Hepatocyte (in vitro differentiated cells): Measurements from ENCODE around the gene GH2. TPM values are rescaled to one million over a fixed set of nuclear protein-coding genes. Genes with fewer than 3 reads are reported as not detected.
"Not testable (repeated sequence)": the region's sequence is repeated elsewhere in the genome, so short reads cannot be mapped to it uniquely, and the experiment has no call there.

Experiments
- DNase-seq: peaks from one replicate; pipeline ENCODE4 v3.0.0-alpha.2; 2016; ENCODE audit warnings: low spot score
- H2AFZ ChIP-seq: fragments of 200-600 bp; sonication (generic); 2 replicates; pipeline ENCODE4 v1.6.0; 2016; ENCODE audit warnings: antibody characterized with exemption, mild to moderate bottlenecking
- H3K27ac ChIP-seq: fragments of 200-600 bp; sonication (generic); 2 replicates; pipeline ENCODE4 v1.5.1; 2016; ENCODE audit warnings: mild to moderate bottlenecking
- H3K27me3 ChIP-seq: fragments of 200-600 bp; sonication (generic); 2 replicates; pipeline ENCODE4 v1.6.1; 2016
- H3K36me3 ChIP-seq: fragments of 200-600 bp; sonication (generic); replicated peaks from 2 replicates; pipeline ENCODE4 v1.5.1; 2016; ENCODE audit warnings: low read depth; ENCODE audit not compliant: insufficient read depth
- H3K4me1 ChIP-seq: fragments of 200-600 bp; sonication (generic); 2 replicates; pipeline ENCODE4 v1.5.1; 2016; ENCODE audit warnings: mild to moderate bottlenecking, moderate library complexity; ENCODE audit not compliant: insufficient read depth
- H3K4me2 ChIP-seq: fragments of 200-600 bp; sonication (generic); 2 replicates; pipeline ENCODE4 v1.6.0; 2016
- H3K4me3 ChIP-seq: fragments of 200-600 bp; sonication (generic); 2 replicates; pipeline ENCODE4 v1.5.1; 2016; ENCODE audit warnings: mild to moderate bottlenecking
- H3K79me2 ChIP-seq: fragments of 200-600 bp; sonication (generic); 2 replicates; pipeline ENCODE4 v1.6.0; 2017; ENCODE audit warnings: mild to moderate bottlenecking
- H3K9me2 ChIP-seq: fragments of 200-600 bp; sonication (generic); replicated peaks from 2 replicates; pipeline ENCODE4 v1.6.0; 2017; ENCODE audit warnings: mild to moderate bottlenecking; ENCODE audit not compliant: insufficient read depth
- H3K9me3 ChIP-seq: fragments of 200-600 bp; sonication (generic); 2 replicates; pipeline ENCODE4 v1.5.1; 2016; ENCODE audit warnings: low read depth, mild to moderate bottlenecking
- H4K20me1 ChIP-seq: fragments of 200-600 bp; sonication (generic); 2 replicates; pipeline ENCODE4 v1.6.0; 2016; ENCODE audit warnings: mild to moderate bottlenecking; ENCODE audit not compliant: insufficient read depth, poor library complexity, severe bottlenecking
- WGBS: methylation state at CpG from one replicate; pipeline ENCODE4 v1.1.6; 2016; ENCODE audit warnings: low lambda C conversion rate; ENCODE audit errors: missing lambda C conversion rate; 5-methylcytosine and 5-hydroxymethylcytosine counted together
- polyA plus RNA-seq: library from polyadenylated mRNA; unstranded; fragments of >200 nt; fragmentation: Nextera tagmentation; extraction: Ambion mirVana; gene quantifications from 2 replicates; pipeline ENCODE4 v1.2.1, GENCODE V29; 2016
- total RNA-seq: library from RNA; depleted of rRNA; stranded (reverse); fragments of >200 nt; gene quantifications from 2 replicates; pipeline ENCODE4 v1.2.3, GENCODE V29; 2014
- TF ChIP-seq, protein P1 (sequence below): fragments of 200-600 bp; sonication (generic); IDR thresholded peaks from 2 replicates; pipeline ENCODE4 v1.5.1; 2016; ENCODE audit warnings: antibody characterized with exemption, mild to moderate bottlenecking; ENCODE audit not compliant: poor library complexity

GH2 gene
- total and polyA plus RNA-seq, 2 experiments from 2014 or later: not detected

GRCh38 chr17:63903787-63904201 is 22.1 kb upstream of the GH2 start:
- H3K4me3 ChIP-seq, H3K27me3 ChIP-seq, H2AFZ ChIP-seq, H3K4me2 ChIP-seq, H3K9me3 ChIP-seq, H3K9me2 ChIP-seq, H3K27ac ChIP-seq, H3K4me1 ChIP-seq, DNase-seq, H3K36me3 ChIP-seq, H3K79me2 ChIP-seq, H4K20me1 ChIP-seq: not testable (repeated sequence)
- WGBS: 45% methylated on average over 5 of the region's 5 CpGs
- TF ChIP-seq, protein P1, sequence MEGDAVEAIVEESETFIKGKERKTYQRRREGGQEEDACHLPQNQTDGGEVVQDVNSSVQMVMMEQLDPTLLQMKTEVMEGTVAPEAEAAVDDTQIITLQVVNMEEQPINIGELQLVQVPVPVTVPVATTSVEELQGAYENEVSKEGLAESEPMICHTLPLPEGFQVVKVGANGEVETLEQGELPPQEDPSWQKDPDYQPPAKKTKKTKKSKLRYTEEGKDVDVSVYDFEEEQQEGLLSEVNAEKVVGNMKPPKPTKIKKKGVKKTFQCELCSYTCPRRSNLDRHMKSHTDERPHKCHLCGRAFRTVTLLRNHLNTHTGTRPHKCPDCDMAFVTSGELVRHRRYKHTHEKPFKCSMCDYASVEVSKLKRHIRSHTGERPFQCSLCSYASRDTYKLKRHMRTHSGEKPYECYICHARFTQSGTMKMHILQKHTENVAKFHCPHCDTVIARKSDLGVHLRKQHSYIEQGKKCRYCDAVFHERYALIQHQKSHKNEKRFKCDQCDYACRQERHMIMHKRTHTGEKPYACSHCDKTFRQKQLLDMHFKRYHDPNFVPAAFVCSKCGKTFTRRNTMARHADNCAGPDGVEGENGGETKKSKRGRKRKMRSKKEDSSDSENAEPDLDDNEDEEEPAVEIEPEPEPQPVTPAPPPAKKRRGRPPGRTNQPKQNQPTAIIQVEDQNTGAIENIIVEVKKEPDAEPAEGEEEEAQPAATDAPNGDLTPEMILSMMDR: peak; percentile 46

DNA sequence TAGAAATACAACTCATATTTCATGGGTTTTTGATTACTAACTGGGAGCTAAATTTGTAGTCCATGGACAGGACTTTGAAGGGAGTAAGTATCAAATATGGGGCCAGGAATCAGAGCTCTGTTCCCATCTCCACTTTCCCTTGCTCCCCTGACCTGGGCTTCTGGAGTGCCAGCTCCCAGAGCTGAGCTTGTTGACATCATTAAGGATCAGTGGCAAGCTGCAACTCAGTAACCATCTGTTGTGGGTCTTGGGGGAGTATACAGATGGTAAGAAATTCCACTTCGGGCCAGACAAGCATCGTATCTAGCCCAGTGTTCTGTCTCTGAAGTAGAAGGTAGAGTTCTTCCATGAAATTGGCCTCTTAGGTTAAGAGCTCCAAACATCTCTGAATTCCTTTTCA is 20.2 kb upstream of the GH2 start:
- not testable (repeated sequence) for H3K27me3 ChIP-seq, H3K4me2 ChIP-seq, H3K4me1 ChIP-seq, H2AFZ ChIP-seq, H4K20me1 ChIP-seq, H3K4me3 ChIP-seq, H3K9me2 ChIP-seq, H3K27ac ChIP-seq, H3K9me3 ChIP-seq, H3K79me2 ChIP-seq, H3K36me3 ChIP-seq, DNase-seq
- 100% methylated on average over 2 of the region's 2 CpGs for WGBS

- not testable (repeated sequence) for H3K9me3 ChIP-seq, H3K27ac ChIP-seq, DNase-seq, H3K27me3 ChIP-seq, H3K79me2 ChIP-seq, H3K36me3 ChIP-seq, H4K20me1 ChIP-seq, H3K4me2 ChIP-seq, H3K4me3 ChIP-seq, H2AFZ ChIP-seq, H3K4me1 ChIP-seq, H3K9me2 ChIP-seq
- 91% methylated on average over 6 of the region's 6 CpGs for WGBS
Observed at GRCh38 chr17:63898899-63899798, 17.4 kb upstream of the GH2 start.

GRCh38 chr17:63896524-63897354 is 15.0 kb upstream of the GH2 start, which contains the start of gene CSH1:
Gene CSH1 (minus strand): TSS chr17:63896574. CDS start chr17:63896511, 63 bp downstream.
- not testable (repeated sequence) for H3K4me2 ChIP-seq, H3K9me2 ChIP-seq
- WGBS: 92% methylated on average over 9 of the region's 14 CpGs

DNA sequence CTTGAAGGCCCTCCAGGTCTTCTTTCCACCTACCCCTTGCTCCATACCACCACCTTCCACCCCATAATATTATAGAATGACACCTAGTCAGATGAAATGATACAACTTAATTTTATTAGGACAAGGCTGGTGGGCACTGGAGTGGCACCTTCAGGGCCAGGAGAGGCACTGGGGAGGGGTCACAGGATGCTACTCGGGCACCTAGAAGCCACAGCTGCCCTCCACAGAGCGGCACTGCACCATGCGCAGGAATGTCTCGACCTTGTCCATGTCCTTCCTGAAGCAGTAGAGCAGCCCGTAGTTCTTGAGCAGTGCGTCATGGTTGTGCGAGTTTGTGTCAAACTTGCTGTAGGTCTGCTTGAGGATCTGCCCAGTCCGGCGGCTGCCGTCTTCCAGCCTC is 13.1 kb upstream of the GH2 start:
- H3K27ac ChIP-seq, H4K20me1 ChIP-seq, H3K4me1 ChIP-seq, H3K4me3 ChIP-seq, H3K4me2 ChIP-seq, H2AFZ ChIP-seq, DNase-seq, H3K36me3 ChIP-seq, H3K79me2 ChIP-seq, H3K9me2 ChIP-seq, H3K9me3 ChIP-seq, H3K27me3 ChIP-seq: not testable (repeated sequence)
- WGBS: 93% methylated on average over 8 of the region's 10 CpGs

More at GRCh38 chr17:63896524-63897354, 15.0 kb upstream of the GH2 start, which contains the start of gene CSH1:
- H4K20me1 ChIP-seq, H3K4me3 ChIP-seq, H3K9me3 ChIP-seq, H3K4me1 ChIP-seq, DNase-seq, H2AFZ ChIP-seq, H3K27me3 ChIP-seq, H3K79me2 ChIP-seq, H3K27ac ChIP-seq, H3K36me3 ChIP-seq: not testable (repeated sequence)

GRCh38 chr17:63894021-63894420 is 12.3 kb upstream of the GH2 start:
- not testable (repeated sequence) for H3K4me2 ChIP-seq, H4K20me1 ChIP-seq, H3K36me3 ChIP-seq, H3K9me2 ChIP-seq, H3K27ac ChIP-seq, H3K27me3 ChIP-seq, H3K9me3 ChIP-seq, H3K4me3 ChIP-seq, H3K79me2 ChIP-seq, H3K4me1 ChIP-seq, DNase-seq, H2AFZ ChIP-seq
- 67% methylated on average over 3 of the region's 3 CpGs for WGBS
